Globus pallidus (tissue), 1 donor: ENCODE results near the gene RNF144A.
"Not testable (repeated sequence)": the region's sequence is repeated elsewhere in the genome, so short reads cannot be mapped to it uniquely, and the experiment has no call there.

Source experiments
- DNase-seq: peaks from one replicate; pipeline ENCODE4 v3.0.0-alpha.2; 2015; ENCODE audit warnings: low spot score

The RNF144A gene

DNA sequence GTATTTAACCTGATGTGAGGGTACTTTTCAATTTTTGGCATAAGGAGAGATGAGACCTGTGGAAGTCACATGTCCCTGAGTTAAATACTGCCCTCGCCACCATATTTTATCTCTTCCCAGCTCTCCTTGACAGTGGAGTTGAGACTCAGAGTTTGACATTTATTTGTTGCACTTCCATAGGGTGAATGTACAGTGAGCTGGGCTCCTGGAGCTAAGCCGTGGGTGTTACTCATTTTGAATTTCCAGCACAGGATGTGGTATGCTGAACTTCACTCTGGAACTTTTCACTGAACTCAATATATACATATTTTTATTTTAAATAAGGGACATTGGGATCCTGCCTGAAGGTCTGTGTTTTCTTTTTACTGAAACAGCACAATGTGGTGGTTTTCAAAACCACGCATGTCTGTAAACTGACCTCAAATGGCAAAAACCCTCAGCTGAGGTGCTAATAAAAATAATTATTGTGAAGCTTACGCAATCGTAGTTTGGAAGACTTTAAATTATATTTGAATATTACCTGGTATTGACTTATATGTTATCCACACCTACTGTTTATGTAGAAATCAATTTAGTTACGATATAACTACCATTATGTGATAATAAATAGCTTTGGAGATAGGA, 12.1 kb downstream of the RNF144A start:
- DNase-seq, result no peak

DNA sequence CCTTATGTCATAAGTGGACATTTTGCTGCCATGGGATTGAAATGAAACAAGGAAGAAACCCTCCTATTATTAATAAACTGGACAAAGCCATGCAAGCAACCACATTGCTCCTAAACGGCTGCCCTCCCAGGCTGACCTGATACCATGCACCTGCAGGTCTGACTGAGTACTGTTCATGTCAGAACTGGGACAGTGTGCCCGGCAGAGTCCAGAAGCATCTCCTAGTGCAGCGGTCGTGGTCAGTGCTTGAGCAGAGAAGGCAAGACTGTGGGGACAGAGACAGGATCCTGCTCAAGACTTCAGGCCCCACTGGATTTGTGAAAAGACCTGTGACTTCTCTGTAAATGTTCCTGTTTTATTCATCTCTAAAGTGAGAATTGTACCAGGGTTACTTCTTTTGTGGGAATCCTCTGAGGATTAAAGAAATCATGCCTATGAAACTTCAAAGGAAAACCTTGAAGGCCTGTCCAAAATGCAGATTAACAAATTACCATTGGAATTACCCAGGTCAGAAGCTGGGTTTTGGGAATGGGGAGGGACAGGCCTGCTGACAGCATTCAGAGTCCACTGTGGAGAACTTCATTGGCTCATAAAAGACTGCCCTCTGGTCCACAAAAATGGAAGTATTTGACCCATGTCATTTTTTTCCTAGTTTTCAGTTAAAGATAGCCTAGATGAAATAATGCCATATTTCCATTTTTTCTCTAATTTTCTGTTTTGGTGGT, 13.9 kb downstream of the RNF144A start:
- DNase-seq, result no peak

DNA sequence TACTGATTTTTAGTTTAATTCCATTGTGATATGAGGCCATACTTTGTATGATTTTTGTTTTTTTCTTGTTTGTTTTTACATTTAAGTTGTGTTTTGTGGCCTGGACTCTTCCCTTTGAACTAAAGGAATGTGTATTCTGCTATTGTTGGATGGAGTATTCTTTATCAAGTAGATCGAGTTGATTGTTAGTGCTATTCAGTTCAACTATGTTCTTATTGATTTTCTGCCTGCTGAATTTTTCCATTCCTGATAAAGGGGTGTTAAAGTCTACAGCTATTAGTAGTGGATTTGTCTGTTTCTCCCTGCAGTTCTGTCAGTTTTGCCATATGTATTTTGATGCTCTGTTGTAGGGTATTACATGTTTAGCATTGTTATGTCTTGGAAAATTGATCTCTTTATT, 14.5 kb downstream of the RNF144A start:
- no peak for DNase-seq

DNA sequence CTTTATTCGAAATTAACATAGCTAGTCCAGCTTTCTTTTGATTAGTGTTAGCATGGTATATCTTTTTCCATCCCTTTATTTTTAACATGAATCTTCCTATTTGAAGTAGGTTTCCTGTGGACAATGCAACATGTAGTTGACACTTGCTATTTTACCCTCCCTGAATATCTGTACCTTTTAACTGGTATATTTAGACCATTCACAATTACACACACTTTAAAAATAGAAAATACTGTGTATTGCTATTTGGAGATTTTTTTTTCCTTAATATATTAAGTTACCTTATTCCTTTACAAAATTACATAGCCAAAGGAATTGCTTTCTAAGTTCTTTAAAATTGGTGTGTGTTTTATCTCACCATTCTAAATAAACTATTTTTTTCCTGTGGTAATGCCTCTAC, 15.0 kb downstream of the RNF144A start:
- DNase-seq, result no peak

DNA sequence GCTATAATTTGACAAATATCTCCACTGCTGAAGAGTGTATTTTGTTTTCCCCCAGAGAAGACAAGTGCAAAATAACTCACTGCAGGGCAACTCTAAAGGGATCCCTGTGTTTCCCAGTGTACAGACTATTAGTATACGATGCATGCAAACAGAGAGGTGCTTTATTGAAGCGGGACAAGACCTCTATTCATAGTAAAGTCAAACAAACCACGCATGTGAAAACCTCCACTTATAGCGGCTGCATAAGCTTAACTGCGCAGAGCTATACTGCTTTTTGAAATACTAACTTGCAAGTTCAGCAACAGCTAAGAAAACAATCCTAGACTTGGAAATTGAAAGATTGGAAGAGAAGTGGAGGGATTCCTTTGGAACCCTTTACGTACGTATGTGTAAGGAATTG, 15.6 kb downstream of the RNF144A start:
- DNase-seq, result peak; percentile 80

DNA sequence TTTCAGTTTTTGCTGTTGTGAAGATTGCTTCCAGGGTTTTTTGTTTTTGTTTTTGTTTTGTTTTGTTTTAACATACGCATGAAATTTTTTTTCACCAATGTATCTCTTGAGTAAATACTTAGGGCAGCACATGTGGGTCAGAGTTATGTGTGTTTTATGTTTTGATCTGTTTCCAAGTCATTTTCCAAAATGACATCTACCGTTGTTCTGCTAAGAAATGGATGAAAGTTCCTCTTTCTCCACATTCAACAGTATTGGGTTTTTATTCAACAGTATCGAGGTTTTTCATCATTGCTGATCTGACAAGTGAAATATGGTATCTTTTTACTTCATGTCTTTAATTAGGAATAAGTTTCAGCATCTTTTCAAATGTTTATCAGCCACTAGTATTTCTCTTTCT, 16.7 kb downstream of the RNF144A start:
- DNase-seq, result no peak

DNA sequence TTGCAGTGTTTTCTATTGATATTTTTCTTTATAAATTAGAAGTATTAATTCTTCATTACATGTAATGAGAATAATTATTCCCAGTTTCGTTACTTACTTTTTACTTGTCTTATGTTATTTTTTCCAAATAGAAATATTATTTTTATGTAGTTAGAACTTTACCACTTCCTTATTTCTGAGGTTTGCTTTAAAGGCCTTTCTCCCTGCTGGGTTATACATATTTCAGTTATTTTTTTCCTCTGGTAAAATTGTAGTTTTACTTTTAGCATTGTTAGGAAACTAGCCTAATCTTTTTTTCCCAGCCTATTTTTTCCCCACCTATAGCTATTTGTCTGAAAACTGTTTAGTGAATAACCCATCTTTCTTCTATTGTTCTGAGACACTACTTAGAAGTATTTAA, 17.1 kb downstream of the RNF144A start:
- no peak for DNase-seq

DNA sequence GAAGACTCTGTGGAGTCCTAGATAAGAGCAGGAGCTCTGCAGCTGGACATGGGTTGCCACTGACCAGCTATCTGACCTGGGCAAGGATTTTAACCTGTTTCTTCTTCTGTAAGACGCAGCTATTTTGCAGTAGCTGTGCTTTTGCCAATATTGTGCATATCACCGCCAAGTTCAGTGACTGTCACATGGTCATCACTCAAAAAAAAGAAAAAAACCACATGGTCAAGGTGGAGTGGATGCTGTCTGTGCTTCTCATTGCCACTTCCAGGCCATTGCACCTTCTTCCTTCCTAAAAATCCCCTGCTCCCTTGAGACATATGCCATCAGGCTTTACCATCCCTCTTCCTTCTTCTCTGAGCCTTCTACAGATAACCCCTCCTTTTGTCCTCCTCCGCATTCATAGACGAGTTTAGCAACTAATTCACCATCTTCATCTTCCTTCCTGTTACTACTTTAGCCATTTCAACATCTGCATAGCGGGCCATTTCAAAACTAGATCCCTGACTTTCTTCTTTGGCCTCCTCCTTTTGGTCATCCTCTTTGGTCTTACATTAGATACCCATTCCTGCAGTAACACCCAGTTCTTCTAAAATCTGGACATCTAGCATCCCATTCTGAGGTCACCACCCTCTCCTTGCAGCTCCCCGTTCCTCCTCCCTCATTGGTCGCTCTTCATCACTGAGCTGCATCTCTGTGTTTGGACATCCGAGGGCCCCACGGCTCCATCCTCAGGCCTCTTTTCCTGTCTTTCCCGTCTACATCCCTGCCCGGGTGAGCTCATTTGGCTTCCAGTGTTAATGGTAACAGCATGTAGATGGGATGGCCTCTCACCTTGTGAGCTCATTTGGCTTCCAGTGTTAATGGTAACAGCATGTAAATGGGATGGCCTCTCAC, 17.8 kb downstream of the RNF144A start:
- peak; percentile 79 for DNase-seq

DNA sequence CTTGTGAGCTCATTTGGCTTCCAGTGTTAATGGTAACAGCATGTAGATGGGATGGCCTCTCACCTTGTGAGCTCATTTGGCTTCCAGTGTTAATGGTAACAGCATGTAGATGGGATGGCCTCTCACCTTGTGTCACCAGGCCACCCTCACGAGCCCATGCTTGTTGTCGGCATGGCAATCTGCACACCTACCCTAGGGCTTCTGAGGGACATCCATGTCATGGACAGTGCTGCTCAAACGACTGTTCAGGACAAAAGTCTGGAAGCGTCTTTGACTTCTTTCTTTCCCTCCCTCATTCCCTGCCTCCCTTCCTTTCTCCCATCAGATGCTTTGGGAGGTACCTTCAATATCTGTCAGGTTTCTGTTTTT, 18.4 kb downstream of the RNF144A start:
- not testable (repeated sequence) for DNase-seq

DNA sequence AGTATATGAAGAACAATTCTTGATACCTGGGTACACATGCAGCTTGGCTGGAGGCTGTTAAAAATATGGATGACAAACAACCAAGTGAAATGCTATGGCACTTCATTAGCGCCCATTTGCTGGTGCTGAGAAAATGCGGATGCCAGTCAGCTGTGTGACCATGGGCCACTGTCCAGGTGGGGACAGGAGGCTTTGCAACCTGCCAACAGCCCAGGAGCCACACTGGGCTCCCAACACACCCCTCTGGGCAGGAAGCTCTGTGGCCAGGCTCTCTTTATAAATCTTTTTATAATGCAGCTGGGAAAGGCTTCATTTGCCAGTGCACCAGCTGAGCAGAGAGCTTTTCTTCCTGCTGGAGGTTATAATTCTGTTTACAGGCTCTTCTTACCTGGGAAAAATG, 19.9 kb downstream of the RNF144A start:
- DNase-seq, result no peak

DNA sequence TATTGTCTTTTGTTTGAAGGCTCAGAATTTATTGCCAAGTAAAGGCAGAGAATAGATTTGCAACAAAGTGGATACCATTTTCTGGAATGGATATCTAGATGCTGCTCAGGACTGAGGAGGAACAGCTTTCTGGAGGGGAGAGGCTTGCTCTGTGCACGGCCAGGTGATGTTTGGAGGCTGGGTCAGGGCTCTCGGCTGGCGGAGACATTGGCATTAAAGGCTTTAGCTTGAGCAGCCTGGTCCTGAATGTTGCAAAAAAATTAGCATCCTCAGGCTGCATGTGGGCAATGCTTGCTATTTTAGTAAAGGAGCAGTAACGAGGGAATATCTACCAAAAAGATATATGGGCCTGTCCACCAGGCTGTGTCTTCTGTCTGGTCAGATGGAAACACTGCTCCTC, 20.4 kb downstream of the RNF144A start:
- no peak for DNase-seq

DNA sequence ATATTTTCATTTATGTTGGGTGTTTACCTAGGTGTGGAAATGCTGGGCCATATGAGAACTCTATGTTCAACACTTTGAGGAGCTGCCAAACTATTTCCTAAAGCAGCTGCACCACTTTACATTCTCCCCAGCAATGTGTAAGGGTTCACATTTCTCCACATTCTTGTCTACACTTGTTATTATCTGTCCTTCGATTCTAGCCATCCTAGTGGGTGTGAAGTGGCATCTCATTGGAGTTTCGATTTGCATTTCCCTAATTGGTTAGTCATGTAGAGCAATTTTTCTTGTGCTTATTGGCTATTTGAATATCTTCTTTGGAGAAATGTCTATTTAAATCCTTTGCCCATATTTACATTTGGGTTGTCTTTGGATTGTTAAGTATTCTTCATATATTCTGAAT, 21.9 kb downstream of the RNF144A start:
- DNase-seq, result no peak

DNA sequence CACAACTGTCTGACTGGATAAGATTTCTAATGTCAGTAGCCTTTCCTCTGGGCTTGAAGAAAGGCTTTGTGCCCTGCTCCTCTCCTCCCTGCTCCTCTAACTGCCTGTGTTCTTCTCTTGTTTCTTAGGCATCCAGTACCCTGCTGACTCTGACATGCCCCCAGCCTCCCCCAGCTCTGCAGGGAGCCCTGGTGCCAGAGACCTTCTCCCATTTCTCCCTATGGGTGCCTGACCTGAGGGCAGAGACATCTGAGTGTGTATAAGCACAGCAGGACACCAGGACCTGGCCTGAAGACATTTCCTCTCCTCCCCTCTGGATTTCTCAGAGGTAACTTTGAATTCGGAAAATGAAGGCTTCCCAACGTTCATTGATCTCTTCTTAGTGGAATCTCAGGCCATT, 23.6 kb downstream of the RNF144A start:
- no peak for DNase-seq

DNA sequence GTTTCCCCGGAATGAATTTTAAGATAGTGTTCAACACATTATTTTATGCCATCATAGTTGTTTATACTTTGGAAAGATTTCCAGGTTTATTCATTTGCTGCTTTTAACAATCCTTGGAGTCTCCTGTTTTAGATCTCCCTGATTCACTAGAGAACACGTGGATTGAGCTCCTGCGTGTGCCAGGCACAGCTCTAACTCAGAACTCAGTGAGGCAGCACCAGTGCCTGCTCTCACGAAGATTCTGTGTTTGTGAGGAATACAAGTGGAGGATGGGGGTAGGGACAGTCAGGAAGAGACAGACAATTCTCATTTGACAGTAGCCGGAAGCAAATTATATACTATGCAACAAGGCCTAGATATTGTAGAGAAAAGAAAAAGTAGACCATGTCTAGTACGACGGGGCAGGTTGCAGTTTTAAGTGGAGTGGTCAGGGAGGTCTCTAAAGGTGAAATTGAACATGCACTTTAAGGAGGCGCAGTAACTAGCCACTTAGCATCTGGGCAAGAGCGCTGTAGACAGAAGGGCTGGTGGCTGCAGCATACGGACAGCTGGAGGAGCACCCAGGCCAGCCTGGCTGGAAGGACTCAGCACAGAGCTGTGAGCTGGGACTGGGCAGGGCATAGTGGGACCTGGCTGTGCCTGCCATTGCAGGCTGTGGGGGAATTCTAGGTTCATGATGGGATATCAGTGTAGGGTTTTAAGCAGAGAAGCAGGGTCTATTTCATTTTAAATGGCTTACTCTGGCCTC, 24.3 kb downstream of the RNF144A start:
- no peak for DNase-seq

DNA sequence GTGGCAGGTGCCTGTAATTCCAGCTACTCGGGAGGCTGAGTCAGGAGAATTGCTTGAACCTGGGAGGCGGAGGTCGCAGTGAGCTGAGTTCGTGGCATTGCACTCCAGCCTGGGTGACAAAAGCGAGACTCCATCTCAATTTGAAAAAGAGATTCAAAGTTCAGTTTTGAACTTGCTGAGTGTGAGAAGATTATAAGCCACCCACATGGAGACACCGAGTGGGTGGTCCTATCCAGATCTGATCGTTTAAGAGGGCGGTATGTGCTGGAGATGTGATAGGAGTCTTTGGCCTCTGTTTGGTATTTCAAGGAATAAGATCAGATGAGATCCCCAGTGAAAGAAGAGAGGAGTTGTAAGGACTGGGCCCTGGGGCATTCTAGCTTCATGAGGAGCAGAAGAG, 25.6 kb downstream of the RNF144A start:
- DNase-seq, result no peak

DNA sequence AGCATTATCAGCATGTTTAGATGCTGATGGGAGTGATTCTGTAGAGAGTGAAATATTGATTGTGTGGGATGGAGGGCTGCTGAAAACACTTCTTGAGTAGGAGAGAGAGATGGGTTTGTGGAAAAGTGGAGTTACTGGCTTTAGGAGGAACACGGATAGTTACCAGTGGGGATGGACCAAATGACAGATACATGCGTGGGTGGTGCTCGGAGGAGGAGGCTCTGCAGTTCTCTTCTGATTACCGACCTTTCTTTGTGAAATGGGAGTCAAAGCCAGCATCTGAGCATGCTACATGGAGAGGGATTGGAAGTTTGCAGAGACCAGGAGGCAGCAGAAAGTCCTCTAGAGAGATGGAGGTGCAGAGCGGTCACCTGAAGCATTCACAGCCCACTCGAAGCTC, 26.3 kb downstream of the RNF144A start:
- no peak for DNase-seq

DNA sequence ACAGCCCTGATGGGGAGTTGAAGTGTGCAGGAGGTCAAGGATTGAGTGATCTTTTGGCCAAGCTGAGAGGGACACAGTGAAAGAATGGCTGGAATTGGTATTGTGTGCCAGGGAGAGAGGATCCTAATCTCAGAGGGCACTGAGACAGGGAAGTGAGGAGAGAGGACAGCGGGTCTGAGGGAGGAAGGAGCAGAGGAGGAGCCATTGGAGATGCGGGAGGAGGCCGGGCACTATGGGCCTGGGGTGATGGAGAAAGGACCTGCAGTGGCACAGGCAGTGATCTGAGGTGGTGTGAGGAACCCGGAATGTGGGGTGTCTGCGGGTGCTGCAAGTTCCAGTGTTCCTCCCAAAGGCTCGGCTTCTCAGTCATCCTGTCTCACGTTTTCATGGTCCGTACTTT, 26.8 kb downstream of the RNF144A start:
- no peak for DNase-seq

DNA sequence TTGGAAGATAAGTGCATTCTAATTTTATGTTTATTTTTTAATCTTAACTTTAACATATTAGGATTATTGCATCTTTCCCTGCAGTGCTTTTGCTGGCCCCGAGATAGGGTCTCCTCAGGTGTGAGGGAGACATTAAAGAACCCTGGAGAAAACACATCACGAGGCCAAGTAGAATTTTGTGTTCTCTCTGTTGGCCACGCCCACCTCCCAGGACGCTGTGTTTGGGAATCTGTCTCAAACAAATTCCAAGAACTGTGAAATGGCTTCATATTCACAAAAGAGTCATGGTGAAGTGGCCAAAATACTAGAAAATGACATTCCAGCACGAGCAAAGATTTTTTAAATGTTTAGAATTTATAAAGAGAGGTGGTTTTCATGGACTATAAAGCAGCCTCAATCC, 27.3 kb downstream of the RNF144A start:
- no peak for DNase-seq

DNA sequence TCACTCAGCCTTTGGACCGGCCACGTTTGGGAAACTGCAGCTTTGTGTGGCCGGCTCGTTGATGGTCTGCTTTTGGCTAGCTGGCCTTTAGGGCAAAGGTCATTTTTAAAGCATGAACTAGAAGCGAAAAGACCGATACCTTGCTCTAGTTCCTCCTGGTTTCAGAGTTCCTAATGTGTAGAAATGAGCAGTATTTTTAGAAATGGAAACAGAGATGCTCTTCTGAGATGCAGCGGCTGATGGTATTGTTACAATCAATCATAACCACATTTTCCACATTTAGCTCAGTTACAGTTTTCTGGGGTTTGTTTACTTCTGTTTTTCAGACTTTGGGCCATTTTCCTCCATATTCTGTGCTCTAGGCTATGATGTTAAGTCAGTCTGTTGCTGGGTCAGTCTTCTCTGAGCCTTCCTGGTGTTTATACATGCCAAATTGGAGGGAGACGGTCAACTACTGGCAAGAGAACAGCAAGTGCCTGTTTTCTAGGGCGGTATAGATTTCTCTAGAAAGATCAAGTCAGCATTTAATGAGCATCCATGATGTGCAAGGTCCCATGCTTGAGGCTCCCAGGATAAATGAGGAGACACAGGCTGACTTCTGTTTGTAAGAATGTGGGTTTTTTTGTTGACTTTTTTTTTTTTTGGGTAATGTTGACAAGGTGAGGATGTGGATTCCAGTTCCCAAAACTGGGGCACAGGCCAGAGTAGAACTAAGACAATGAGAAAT, 28.0 kb downstream of the RNF144A start:
- no peak for DNase-seq

DNA sequence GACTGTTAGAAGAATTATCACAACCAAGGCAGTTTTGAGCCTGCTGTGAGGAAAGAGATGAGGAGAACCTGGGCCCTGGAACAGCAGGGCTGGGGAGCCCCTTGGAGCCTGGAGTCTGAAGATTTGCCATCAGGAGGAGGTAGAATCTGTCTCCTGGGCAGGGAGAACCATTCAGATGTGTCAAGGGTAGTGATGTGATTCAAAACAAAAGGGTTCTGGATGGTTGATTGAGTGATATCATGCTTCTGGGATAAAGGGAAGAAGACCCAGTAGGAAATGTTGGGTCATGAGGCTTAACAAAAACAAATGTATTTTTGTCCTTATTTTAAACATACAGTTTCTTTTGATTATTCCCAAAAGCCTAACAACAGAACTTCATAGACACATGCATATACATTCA, 28.6 kb downstream of the RNF144A start:
- no peak for DNase-seq

DNA sequence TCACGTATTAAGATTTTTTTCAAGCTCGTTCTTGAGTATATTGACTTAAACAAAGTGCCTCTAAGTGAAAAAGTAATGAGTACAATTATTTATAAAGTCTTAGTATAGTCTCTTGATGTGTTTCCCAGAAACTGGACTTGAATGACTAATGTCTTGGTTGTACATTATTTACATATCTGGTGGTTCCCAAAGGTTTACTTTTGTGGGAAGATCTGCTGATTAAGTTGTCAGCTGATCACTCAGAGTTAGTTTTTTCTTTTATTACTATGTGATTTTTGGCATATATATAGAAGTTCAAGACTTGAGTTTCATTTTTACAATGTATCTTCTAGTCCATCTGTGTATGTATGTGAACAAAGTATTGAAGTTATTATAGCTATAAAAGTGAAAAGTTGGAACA, 29.5 kb downstream of the RNF144A start:
- no peak for DNase-seq
